Measurements from ENCODE around the gene IFITM10.
"Not testable (repeated sequence)": the region's sequence is repeated elsewhere in the genome, so short reads cannot be mapped to it uniquely, and the experiment has no call there.

Gene IFITM10

DNA sequence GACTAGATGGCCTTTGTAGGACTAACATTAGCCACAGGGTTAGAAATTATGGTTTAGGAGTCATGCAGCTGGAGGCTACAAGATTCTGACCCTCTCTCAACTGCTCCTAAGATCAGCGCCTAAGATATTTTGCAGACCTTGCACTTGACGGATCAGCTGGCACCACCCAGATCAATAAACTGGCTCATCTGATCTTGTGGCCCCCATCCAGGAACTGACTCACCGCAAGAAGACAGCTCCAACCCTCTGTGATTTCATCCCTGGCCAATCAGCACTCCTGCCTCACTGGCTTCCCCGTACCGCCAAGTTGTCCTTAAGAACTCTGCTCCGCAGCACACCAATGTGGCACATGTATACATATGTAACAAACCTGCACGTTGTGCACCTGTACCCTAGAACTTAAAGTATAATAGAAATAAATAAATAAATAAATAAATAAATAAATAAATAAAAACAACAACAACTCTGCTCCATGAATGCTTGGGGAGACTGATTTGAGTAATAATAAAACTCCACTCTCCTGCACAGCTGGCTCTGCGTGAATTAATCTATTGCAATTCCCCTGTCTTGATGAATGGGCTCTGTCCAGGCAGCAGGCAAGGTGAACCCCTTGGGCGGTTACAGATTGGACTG is 19.0 kb upstream of the IFITM10 start:
- H3K4me1 ChIP-seq (ENCODE audit: control insufficient read depth, insufficient read depth, low read length, unreplicated experiment), result peaks cover 31% of the 10 kb centered on the region
- not testable (repeated sequence) for H2AFZ ChIP-seq (ENCODE audit: low read length, unreplicated experiment); H3K79me2 ChIP-seq (ENCODE audit: control insufficient read depth, insufficient read depth, low read length, unreplicated experiment); H3K36me3 ChIP-seq (ENCODE audit: insufficient read depth, low read length); H3K27me3 ChIP-seq (ENCODE audit: insufficient read depth, low read length); H3K27ac ChIP-seq (ENCODE audit: low read depth, low read length); H3K4me3 ChIP-seq (ENCODE audit: low read depth, low read length)

DNA sequence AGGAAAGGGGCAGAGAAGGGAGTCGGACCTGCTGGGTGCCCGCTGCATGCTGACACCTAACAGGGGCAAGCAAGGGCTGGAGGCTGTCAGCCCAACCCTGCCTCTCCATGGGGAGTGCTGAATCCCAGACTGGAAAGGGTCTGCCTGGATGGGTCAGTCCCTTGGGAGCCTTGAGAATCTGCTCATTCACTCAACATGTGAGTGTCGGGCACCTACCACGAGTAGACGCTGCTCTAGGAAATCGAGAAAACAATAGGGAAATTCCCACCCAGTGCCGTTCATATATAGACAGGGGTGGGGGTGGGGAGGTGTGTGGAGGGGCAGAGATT is 17.7 kb upstream of the IFITM10 start:
- Histone ChIP-seq H3K27me3 (ENCODE audit: insufficient read depth, low read length) (no peaks in the 10 kb centered on the region), H2AFZ (ENCODE audit: low read length, unreplicated experiment) (no peak overlapping the region), H3K79me2 (ENCODE audit: control insufficient read depth, insufficient read depth, low read length, unreplicated experiment) (peaks cover 6% of the 10 kb centered on the region), H3K4me1 (ENCODE audit: control insufficient read depth, insufficient read depth, low read length, unreplicated experiment) (peaks cover 27% of the 10 kb centered on the region), H3K4me3 (ENCODE audit: low read depth, low read length) (no peak overlapping the region), H3K27ac (ENCODE audit: low read depth, low read length) (no peak overlapping the region), H3K36me3 (ENCODE audit: insufficient read depth, low read length) (no peaks in the 10 kb centered on the region)

DNA sequence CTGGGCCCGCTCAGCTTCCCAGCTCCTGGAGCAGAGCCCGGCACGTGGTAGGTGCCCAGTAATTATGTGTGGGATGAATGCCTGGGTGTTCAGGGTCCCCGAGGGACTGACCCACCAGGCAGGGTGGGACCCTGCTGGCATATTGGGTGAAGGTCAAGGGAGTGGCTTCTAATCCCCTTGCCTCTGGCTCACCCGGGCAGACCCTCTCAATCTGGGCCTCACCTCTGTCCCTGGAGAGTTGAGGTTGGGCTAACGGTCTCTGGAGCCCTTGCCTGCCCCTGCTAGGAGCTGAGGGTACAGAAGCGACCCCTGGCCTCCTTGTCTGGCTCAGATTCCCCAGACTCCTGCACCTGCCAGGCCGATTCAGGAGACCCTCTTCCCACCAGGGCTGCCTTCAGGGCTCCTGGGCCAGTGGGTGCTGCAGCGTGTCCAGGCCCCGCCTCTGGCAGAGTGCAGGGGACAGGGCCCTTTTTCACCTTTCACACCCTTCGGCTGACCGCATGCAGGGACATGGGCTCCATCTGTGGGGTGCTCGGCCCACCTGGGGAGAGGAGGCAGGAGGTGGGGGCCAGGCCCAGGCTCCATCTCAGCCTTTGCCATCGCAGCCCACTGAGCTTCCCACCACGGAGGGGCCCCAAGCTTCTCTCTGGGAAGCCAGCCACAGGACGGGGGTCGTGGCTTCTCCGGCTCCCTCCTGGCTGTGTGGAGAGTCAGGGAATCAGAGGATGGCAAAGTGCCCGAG is 17.2 kb upstream of the IFITM10 start:
- H2AFZ ChIP-seq (ENCODE audit: low read length, unreplicated experiment), result no peak overlapping the region
- H3K4me1 ChIP-seq (ENCODE audit: control insufficient read depth, insufficient read depth, low read length, unreplicated experiment), result peaks cover 26% of the 10 kb centered on the region
- H3K36me3 ChIP-seq (ENCODE audit: insufficient read depth, low read length), result no peaks in the 10 kb centered on the region
- peaks cover 11% of the 10 kb centered on the region for H3K79me2 ChIP-seq (ENCODE audit: control insufficient read depth, insufficient read depth, low read length, unreplicated experiment)
- no peak overlapping the region for H3K27ac ChIP-seq (ENCODE audit: low read depth, low read length)
- no peaks in the 10 kb centered on the region for H3K27me3 ChIP-seq (ENCODE audit: insufficient read depth, low read length)
- no peak overlapping the region for H3K4me3 ChIP-seq (ENCODE audit: low read depth, low read length)

DNA sequence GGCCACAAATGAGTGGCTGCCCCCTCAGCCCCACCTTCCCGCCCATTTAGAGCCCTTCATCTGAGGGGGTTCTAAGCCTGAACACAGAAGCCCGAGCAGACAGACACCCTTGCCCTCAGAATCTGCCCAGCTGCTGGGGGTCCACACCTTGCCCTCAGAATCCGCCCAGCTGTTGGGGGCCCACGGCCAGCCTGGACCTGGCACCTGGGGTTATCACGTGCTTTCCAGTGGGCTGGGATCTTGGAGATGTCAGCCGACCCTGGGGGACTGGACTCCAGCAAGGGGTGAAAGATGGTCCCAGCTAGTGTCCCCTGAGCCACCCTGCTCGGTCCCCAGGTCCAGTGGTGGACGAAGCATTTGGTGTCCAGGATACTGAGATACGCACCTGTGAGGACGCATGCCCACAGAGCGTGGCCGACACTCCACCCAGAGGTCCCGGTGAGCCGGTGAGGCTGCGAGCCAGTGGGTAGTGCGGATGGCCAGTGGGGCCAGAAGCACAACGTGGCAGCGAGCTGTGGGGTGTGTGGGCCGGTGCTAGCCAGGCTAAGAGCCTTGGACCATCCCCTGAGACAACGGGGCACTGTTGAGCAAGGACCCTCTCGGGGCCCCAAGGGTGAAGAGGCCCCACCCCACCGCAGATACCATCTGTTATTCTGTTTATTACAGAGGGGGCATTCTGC is 16.5 kb upstream of the IFITM10 start:
- H3K36me3 ChIP-seq (ENCODE audit: insufficient read depth, low read length), result no peaks in the 10 kb centered on the region
- H2AFZ ChIP-seq (ENCODE audit: low read length, unreplicated experiment), result no peak overlapping the region
- H3K27me3 ChIP-seq (ENCODE audit: insufficient read depth, low read length), result no peaks in the 10 kb centered on the region
- no peak overlapping the region for H3K4me3 ChIP-seq (ENCODE audit: low read depth, low read length)
- H3K4me1 ChIP-seq (ENCODE audit: control insufficient read depth, insufficient read depth, low read length, unreplicated experiment), result peaks cover 28% of the 10 kb centered on the region
- H3K79me2 ChIP-seq (ENCODE audit: control insufficient read depth, insufficient read depth, low read length, unreplicated experiment), result peaks cover 13% of the 10 kb centered on the region
- H3K27ac ChIP-seq (ENCODE audit: low read depth, low read length), result no peak overlapping the region

DNA sequence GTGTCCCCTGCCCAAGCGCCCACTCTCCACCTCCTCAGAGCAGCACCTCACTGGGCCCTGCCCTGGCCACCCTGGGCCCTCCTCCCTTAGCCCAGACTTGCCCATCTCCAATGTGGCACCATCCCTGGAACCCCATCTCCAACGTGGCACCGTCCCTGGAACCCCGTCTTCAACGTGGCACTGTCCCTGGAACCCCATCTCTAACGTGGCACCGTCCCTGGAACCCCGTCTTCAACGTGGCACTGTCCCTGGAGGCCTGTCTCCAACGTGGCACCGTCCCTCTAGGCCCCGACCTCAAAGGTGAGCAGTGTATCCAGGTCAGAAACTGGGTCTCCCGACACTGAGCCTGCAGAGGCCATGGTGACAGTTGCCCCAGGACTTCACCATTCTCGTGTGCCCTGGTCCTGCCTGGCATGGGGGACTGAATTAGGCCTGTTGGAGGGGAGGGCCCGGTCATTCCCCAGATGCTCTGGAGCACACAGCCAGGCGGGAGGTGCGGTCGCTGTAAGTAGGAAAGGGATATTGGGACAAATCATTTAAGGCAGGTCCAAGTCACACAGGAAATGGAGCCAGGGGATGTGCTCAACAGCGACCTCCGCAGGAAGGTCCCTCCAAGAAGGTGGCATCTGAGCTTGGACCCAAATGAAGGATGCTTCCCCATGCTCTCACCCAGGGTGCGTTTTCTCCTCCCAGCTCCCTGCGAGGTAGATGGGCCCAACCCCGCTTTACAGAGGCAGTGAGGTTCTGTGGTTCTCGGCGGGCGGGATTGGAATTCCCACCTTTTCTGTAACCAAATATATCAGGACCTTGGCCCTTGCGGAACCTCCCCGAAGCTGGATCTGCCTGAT is 15.7 kb upstream of the IFITM10 start:
- H3K27ac ChIP-seq (ENCODE audit: low read depth, low read length), result no peak overlapping the region
- H3K36me3 ChIP-seq (ENCODE audit: insufficient read depth, low read length), result no peaks in the 10 kb centered on the region
- H3K4me1 ChIP-seq (ENCODE audit: control insufficient read depth, insufficient read depth, low read length, unreplicated experiment), result peaks cover 29% of the 10 kb centered on the region
- no peak overlapping the region for H3K4me3 ChIP-seq (ENCODE audit: low read depth, low read length)
- H3K27me3 ChIP-seq (ENCODE audit: insufficient read depth, low read length), result no peaks in the 10 kb centered on the region
- peaks cover 17% of the 10 kb centered on the region for H3K79me2 ChIP-seq (ENCODE audit: control insufficient read depth, insufficient read depth, low read length, unreplicated experiment)
- H2AFZ ChIP-seq (ENCODE audit: low read length, unreplicated experiment), result no peak overlapping the region

DNA sequence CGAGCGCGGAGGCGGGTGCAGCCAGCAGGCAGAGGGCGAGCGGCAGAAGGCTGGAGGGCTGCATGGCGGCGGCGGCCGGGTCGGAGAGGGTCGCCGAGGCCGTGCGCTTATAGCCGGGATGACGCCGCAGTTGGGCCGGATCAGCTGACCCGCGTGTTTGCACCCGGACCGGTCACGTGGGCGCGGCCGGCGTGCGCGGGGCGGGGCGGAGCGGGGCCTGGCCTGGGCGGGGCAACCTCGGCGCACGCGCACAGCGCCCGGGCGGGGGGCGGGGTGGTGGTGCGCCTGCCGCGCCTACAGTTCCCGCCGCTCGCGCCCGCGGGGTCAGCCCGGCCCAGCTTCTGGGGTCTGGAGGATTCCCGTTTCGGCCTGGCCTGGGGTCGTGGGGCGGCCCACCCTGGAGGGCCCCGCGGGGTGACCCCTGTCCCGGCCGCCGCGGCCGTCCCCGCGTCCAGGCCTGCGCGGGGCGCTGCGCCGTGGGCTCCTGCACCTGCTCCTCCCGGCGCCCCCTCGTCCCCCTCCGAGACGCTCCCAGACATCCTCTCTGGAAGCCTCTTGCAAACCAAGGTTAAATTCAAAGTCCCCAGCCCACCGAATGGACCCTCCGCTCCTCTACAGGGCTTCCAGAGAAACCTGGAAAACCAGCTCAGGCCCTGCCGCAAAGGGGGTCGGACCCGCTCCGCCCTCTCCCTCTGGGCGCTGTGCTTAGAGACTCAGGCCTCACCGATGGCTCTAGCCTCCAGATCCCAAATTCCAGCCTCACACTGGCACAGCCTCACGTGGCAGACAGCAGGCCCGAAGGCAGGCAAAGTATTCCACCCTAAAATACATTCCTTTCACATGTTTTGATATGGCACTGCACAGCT is 13.6 kb upstream of the IFITM10 start, which contains the start of gene CTSD:
Gene CTSD (minus strand): TSS at position 132 of the 866 bp plus-strand sequence. CDS start 68 bp downstream, at position 64.
- H3K36me3 ChIP-seq (ENCODE audit: insufficient read depth, low read length), result no peaks in the 10 kb centered on the region
- peak within 1 kb of the TSS; percentile 92 for H3K4me3 ChIP-seq (ENCODE audit: low read depth, low read length)
- H3K27ac ChIP-seq (ENCODE audit: low read depth, low read length), result peak within 1 kb of the TSS; percentile 37; the same call in 1 of the 2 replicates
- H3K79me2 ChIP-seq (ENCODE audit: control insufficient read depth, insufficient read depth, low read length, unreplicated experiment), result peaks cover 25% of the 10 kb centered on the region
- peaks cover 35% of the 10 kb centered on the region for H3K4me1 ChIP-seq (ENCODE audit: control insufficient read depth, insufficient read depth, low read length, unreplicated experiment)
- no peaks in the 10 kb centered on the region for H3K27me3 ChIP-seq (ENCODE audit: insufficient read depth, low read length)
- peak within 1 kb of the TSS; percentile 83 for H2AFZ ChIP-seq (ENCODE audit: low read length, unreplicated experiment)

DNA sequence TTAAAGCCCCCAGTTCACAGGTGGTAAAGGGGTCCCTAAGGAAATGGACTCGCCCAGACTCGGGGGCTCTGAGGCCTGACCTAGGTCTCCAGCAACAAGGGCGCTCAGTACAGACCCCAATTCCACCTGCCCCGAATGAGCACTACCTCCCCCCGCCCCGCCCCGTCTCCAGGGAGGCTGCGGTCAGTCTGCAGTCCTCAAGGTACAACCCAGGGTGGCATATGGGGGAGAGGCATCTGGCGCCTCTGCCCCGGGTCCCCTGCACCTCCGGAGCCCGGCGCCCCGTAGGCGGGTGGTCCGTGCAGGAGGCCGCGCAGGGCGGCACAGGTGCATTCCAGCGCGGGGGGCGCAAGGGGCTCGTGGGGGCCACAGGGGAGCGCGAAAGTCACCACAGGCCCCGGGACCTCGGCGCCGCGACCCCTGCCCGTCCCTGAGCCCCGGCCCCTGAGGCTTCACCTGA is 13.0 kb upstream of the IFITM10 start:
- Histone ChIP-seq H3K36me3 (ENCODE audit: insufficient read depth, low read length) (0 out of 2 replicates have a peak, but pooled peaks cover 2% of the 10 kb centered on the region), H3K4me3 (ENCODE audit: low read depth, low read length) (peak overlapping the region; percentile 92), H3K4me1 (ENCODE audit: control insufficient read depth, insufficient read depth, low read length, unreplicated experiment) (peaks cover 33% of the 10 kb centered on the region), H3K79me2 (ENCODE audit: control insufficient read depth, insufficient read depth, low read length, unreplicated experiment) (peaks cover 25% of the 10 kb centered on the region), H3K27me3 (ENCODE audit: insufficient read depth, low read length) (no peaks in the 10 kb centered on the region), H3K27ac (ENCODE audit: low read depth, low read length) (peak overlapping the region; percentile 37; the same call in 1 of the 2 replicates), H2AFZ (ENCODE audit: low read length, unreplicated experiment) (peak overlapping the region; percentile 58)

DNA sequence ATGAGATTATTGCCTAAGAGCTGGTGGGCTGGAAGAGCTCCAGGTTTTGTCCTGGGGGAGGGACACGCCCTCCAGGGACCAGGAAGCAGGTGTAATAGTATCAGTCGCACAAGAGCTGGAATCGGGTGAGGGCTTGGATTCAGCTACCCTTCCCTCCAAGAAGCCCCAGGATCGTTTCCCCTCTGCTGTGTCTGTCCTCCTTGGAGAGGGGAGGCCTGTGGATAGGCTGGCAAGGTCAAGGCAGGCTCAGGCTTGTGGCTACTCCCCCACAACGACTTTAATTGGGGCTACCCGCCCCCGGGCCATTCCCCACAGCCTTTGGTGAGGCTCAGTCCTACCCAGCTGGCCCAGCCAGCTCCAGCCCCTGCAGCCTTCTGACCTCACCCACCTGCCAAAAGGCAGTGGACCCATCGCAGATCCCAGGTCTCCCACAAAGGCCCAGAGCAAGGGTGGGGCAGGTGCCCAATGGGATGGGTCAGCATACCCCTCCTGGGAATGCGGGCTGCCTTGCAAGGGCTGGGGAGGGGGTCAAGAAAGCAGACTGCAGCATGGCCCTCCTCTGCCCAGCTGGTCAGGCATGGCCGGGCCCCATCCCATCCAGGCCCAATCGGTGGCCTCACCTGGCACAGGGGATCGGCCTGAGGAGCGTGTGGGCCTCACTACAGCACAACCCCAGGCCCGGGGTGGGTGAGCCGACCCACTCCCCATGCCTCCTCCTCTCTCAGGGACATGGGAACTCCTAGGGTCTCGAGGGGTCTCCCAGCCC is 12.3 kb upstream of the IFITM10 start:
- Histone ChIP-seq H3K4me1 (ENCODE audit: control insufficient read depth, insufficient read depth, low read length, unreplicated experiment) (peaks cover 33% of the 10 kb centered on the region), H3K4me3 (ENCODE audit: low read depth, low read length) (peak overlapping the region; percentile 92), H3K79me2 (ENCODE audit: control insufficient read depth, insufficient read depth, low read length, unreplicated experiment) (peaks cover 25% of the 10 kb centered on the region), H3K27me3 (ENCODE audit: insufficient read depth, low read length) (no peaks in the 10 kb centered on the region), H3K27ac (ENCODE audit: low read depth, low read length) (peak overlapping the region; percentile 37; the same call in 1 of the 2 replicates), H2AFZ (ENCODE audit: low read length, unreplicated experiment) (no peak overlapping the region), H3K36me3 (ENCODE audit: insufficient read depth, low read length) (0 out of 2 replicates have a peak, but pooled peaks cover 2% of the 10 kb centered on the region)

DNA sequence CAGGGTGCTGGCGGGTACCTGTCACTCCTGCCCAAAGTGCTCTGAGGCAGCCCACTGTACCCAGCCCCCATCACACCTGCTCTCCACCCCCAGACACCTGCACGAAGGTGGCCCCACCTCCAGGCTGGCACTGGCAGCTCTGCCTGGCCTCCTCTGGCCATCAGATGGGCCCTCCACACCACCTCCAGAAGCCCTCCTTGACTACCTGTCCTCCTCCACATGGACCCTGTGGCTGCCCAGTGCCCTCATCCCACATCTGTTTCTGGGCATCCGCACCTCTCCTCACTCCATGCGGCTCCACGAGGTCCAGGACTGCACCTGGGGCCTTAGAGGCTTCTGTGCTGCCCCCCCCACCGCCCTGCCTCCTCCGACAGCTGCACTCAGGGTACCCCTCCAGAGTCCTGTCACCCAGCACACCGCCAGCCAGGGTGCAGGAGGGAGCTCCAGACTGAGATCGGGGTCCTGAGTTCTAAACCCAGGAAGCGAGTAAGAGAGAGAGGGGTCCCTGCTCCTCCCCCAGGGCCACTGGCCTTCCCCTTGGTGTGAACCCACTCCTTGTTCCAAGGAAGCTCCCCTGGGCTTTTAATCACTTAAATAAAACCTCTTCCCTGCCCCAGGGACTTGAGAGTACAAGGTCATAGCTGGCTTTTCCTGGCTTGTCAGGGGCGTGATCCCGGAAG is 11.6 kb upstream of the IFITM10 start:
- H3K27me3 ChIP-seq (ENCODE audit: insufficient read depth, low read length), result no peaks in the 10 kb centered on the region
- H3K4me1 ChIP-seq (ENCODE audit: control insufficient read depth, insufficient read depth, low read length, unreplicated experiment), result peaks cover 33% of the 10 kb centered on the region
- peak overlapping the region; percentile 92 for H3K4me3 ChIP-seq (ENCODE audit: low read depth, low read length)
- H3K27ac ChIP-seq (ENCODE audit: low read depth, low read length), result peak overlapping the region; percentile 37; the same call in 1 of the 2 replicates
- H3K79me2 ChIP-seq (ENCODE audit: control insufficient read depth, insufficient read depth, low read length, unreplicated experiment), result peaks cover 25% of the 10 kb centered on the region
- peaks cover 2% of the 10 kb centered on the region; the same call in 1 of the 2 replicates for H3K36me3 ChIP-seq (ENCODE audit: insufficient read depth, low read length)
- no peak overlapping the region for H2AFZ ChIP-seq (ENCODE audit: low read length, unreplicated experiment)
